Esophagus muscularis mucosa (tissue), 4 donors: ENCODE measurements around the gene TMEM141.

Source experiments
- CTCF ChIP-seq, 3 experiments: fragments of 200-600 bp in 2 of 3; fragments of 450-650 bp in 1 of 3; sonication (generic) in 2 of 3; IDR thresholded peaks; one replicate each; pipeline ENCODE4 v1.5.1; 2017 to 2019; ENCODE audit warnings: antibody characterized with exemption in 3 of 3, mild to moderate bottlenecking in 2 of 3, moderate library complexity in 1 of 3
- EP300 ChIP-seq: sonication (generic); formaldehyde crosslinking; IDR thresholded peaks from one replicate; pipeline ENCODE4 v1.6.1; 2017; ENCODE audit warnings: antibody characterized with exemption
- POLR2AphosphoS5 ChIP-seq, 2 donors: sonication (generic); formaldehyde crosslinking; IDR thresholded peaks; one replicate each; pipeline ENCODE4 v1.6.1; 2017; ENCODE audit warnings: antibody characterized with exemption in 2 of 2

DNA sequence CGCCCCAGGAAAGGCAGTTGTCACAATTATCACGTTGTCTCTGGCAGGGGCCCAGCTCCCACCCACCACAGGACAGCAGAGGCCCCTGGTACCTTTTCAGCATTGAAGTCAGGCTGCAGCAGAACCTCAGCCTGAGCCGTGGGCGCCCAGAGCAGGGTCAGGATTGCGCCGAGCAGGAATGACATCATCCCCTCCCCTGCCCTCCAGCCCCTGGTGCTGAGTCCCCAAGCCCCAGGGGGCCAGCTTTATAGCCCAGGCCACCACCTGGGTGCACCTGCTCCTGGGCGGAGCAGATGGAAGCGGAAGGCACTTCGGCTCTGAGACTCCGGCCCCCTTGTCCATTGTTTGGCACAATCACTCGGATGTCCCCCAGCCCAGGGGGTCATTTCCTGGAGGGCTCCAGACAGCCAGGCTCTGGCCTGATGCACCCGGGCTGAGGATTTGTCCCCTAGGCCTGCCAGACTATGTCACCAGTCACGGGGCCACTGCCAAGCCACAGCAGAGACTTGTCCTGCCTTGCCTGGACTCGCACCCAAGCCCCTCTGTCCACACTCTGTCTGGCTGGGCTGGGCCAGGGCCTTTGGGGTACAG lies 26.7 kb upstream of the TMEM141 start, which contains the start of gene LCN15:
- TF ChIP-seq CTCF (IDR thresholded peaks at IDR 0.05): no peak
- TF ChIP-seq EP300: no peak
- TF ChIP-seq POLR2AphosphoS5 (IDR thresholded peaks at IDR 0.05): no peak
